Measurements from ENCODE around the gene LRP1B. TPM values are rescaled to one million over a fixed set of nuclear protein-coding genes. Genes with fewer than 3 reads are reported as not detected.
"Not testable (repeated sequence)": the region's sequence is repeated elsewhere in the genome, so short reads cannot be mapped to it uniquely, and the experiment has no call there.

LRP1B gene
- total RNA-seq, 2 donors from 2014 or later = 0.09 to 0.59 TPM

- intact Hi-C loops (cut with DNase I, micrococcal nuclease) = no loop called here
- ATAC-seq (no peak), DNase-seq (no peak)
These were observed 1641.6 kb downstream of the LRP1B start for GRCh38 chr2:140489193-140489592.

DNA sequence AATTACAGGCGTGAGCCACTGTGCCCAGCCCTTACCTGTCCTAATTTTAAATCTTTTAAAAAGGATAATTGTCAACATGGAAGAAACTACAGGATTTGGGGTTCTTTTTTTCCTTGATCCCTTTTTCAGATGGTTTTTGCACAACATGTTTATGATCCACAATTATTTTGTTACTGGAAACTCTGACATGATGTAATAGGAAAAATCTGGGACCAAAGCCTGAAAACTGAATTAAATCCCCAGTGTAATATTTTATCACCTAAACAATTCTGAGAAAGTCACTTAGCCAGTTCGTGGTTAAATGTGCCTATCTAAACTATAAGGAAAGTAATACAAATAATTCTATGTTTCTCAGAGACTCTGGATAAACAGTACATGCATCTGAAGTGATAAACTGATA, 1649.7 kb downstream of the LRP1B start:
- intact Hi-C loops (cut with DNase I, micrococcal nuclease) = no loop called here
- ATAC-seq (no peak), DNase-seq (no peak)

DNA sequence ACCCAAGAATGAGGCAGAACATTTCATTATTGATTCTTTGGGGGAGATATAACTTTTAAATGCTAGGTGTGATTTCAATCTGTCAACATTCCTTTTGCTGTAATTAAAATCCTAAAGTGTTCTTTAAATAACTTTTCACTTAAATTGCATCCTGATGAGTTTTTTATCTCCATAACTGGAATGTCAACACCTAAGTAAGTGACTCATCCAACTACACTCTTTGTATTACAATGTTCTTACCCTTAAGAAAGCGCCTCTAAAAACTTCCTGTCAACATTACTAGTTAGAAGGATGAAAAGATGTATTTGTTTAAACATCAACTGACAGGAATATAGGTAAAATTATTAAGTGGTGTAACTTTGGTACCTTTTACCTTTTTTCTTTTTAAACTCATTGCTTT, 1657.0 kb downstream of the LRP1B start:
- intact Hi-C loops (cut with DNase I, micrococcal nuclease) = no loop called here
- no peak for ATAC-seq
- no peak for DNase-seq

DNA sequence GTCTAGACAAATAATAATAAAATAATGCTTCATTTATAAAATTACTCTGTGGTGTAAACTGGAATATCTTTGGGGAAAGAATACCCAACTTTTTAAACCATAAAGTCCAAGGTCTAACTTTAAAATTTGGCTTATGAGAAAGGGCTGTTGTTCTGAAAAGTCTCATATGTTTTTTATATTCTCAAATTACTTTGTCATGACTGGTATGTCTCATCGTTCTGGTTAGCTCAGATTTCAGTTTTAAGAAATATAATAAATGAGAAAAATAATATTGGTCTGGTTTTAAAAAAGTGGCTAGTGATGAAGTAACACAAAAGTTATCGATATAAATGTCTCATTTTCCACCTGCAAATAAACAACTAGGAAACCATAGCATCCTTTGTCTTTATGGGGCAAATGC, 1658.1 kb downstream of the LRP1B start:
- intact Hi-C loops (cut with DNase I, micrococcal nuclease) = no loop called here
- DNase-seq = no peak
- no peak for ATAC-seq

DNA sequence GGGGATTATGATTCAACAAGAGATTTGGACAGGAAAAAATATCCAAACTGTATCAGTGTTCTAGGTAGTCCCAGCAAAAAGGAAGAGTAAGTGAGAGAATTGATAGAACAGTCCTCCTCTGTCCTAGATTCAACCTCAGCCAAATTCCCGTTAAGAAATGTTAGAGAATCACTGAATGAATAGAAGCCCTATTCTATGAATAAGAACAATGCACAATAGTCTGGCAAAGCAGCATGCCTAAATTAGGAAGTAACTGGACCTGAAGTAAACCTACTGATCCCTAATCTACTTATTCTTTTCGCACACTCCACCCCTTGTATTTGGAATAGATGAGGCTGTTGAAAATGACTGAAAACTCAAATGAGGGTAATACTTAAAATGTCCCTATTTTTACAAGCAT, 1665.5 kb downstream of the LRP1B start:
- intact Hi-C loops (cut with DNase I, micrococcal nuclease) = no loop called here
- no peak for ATAC-seq
- no peak for DNase-seq

GRCh38 chr2:140462990-140463389, 1667.8 kb downstream of the LRP1B start:
- intact Hi-C loops (cut with DNase I, micrococcal nuclease) = no loop called here
- no peak for DNase-seq
- no peak for ATAC-seq

- DNase-seq (no peak), ATAC-seq (no peak)
- intact Hi-C loops (cut with DNase I, micrococcal nuclease) = no loop called here
These were observed 1673.3 kb downstream of the LRP1B start for GRCh38 chr2:140457483-140457882.

- DNase-seq (no peak), ATAC-seq (no peak)
- intact Hi-C loops (cut with DNase I, micrococcal nuclease) = no loop called here
These were observed 1675.5 kb downstream of the LRP1B start for GRCh38 chr2:140455315-140455714.

GRCh38 chr2:140454717-140455116, 1676.1 kb downstream of the LRP1B start:
- DNase-seq (no peak), ATAC-seq (no peak)
- intact Hi-C loops (cut with DNase I, micrococcal nuclease) = no loop called here

DNA sequence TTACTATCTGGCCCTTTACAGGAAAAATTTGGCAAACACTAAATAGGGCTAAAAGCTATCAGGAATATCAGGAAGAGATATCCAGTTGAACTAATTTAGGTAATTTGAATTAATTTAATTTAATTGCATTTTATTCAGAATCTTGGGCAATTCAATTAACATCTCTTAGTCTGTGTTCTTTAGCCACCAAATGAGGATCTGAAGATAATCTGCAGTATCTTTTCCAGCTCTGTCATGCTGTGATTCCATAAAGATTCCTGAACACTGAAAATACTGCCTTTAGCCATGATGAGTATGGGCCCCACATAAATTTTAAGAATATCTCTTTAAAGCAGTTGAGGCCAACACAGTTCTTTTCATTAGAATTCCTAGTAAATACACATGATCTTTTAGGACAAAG, 1679.5 kb downstream of the LRP1B start:
- no peak for DNase-seq
- intact Hi-C loops (cut with DNase I, micrococcal nuclease) = no loop called here
- no peak for ATAC-seq

DNA sequence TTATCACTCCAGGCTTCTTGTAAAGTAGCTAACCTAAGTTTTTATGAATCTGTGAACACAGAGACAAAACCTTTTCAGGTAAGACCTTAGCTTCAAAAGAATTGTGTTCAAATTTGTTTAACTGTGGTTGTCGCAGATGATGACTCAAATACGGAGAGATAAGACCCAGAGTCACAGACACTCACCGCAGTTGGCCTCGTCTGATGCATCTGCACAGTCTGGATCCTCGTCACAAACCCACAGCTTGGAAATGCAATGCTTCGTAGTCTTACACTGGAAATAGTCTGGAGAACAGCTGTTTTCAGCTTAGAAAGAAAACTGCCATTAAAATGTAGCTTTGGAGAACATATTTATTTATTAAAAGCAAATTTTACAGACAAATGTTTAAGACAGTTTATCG, 1688.5 kb downstream of the LRP1B start:
- no peak for DNase-seq
- ATAC-seq = no peak
- intact Hi-C loops (cut with DNase I, micrococcal nuclease) = no loop called here

- ATAC-seq (no peak), DNase-seq (no peak)
- intact Hi-C loops (cut with DNase I, micrococcal nuclease) = no loop called here
These were observed 1690.0 kb downstream of the LRP1B start for GRCh38 chr2:140440815-140441214.

GRCh38 chr2:140436936-140437335, 1693.9 kb downstream of the LRP1B start:
- intact Hi-C loops (cut with DNase I, micrococcal nuclease) = no loop called here
- ATAC-seq = no peak
- DNase-seq = no peak

DNA sequence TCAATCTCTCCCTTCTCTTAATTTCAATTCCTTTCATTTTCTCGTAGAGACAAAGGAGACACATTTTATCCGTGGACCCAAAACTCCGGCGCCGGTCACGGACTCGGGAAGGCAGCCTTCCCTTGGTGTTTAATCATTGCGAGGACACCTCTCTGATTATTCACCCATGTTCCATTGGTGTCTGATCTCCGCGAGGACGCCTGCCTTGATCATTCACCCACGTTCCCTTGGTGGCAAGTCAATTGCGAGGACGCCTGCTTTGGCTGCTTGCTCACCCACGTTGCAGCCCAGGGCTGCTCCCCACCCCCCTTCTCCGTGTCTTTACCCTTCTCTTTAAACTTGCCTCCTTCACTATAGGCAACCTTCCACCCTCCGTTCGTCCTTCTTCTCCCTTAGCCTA, 1703.8 kb downstream of the LRP1B start:
- intact Hi-C loops (cut with DNase I, micrococcal nuclease); DNase-seq; ATAC-seq: not testable (repeated sequence)

- intact Hi-C loops (cut with DNase I, micrococcal nuclease) = no loop called here
These were observed 1706.3 kb downstream of the LRP1B start for GRCh38 chr2:140424471-140424870.

DNA sequence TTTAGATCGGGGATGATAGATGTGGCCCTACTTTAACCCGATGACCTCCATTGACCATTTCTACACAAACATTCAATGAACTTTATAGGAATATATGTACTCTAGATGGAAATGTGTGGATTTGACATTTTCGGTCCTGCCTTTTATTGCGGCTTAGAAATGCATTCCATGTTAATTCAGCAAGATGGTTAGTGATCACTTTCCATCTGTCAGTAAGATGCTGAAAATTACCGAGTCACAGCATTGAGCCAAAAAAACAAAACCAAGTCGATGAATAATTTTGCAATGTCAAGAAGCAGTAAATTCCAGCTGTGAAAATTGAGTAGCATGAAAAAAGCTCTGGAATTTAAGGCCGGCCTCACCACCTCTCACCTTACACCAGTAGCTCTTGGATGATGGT, 1708.1 kb downstream of the LRP1B start:
- DNase-seq = no peak
- ATAC-seq = no peak
- intact Hi-C loops (cut with DNase I, micrococcal nuclease) = no loop called here

More at GRCh38 chr2:140424471-140424870, 1706.3 kb downstream of the LRP1B start:
- ATAC-seq (no peak), DNase-seq (no peak)

DNA sequence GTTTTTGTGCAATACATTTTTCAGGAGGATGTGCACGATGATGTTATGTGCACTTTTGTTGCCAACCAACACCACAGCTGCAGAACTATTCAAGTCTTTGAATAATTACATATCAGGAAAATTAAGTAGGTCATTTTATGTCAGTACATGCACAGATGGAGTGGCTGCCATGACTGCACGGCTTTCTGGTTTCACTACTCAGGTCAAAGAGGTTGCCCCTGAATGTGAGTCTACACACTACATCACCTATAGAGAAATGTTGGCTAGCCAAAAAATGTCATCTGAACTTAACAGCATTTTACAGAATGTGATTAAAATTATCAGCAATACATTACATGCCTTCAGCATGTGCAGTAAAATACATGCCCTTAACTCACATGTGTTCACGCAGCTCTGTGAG, 1713.3 kb downstream of the LRP1B start:
- intact Hi-C loops (cut with DNase I, micrococcal nuclease) = no loop called here
- ATAC-seq = no peak

GRCh38 chr2:140416577-140416976, 1714.2 kb downstream of the LRP1B start:
- no peak for DNase-seq
- no peak for ATAC-seq
- intact Hi-C loops (cut with DNase I, micrococcal nuclease) = no loop called here

More for the DNA sequence above, 1713.3 kb downstream of the LRP1B start:
- no peak for DNase-seq

GRCh38 chr2:140415035-140415434, 1715.8 kb downstream of the LRP1B start:
- intact Hi-C loops (cut with DNase I, micrococcal nuclease); DNase-seq; ATAC-seq: not testable (repeated sequence)

- ATAC-seq (no peak), DNase-seq (no peak)
- intact Hi-C loops (cut with DNase I, micrococcal nuclease) = no loop called here
These were observed 1720.1 kb downstream of the LRP1B start for GRCh38 chr2:140410695-140411094.

- intact Hi-C loops (cut with DNase I, micrococcal nuclease) = no loop called here
- DNase-seq = no peak
- ATAC-seq = no peak
These were observed 1729.8 kb downstream of the LRP1B start for GRCh38 chr2:140401056-140401455.

DNA sequence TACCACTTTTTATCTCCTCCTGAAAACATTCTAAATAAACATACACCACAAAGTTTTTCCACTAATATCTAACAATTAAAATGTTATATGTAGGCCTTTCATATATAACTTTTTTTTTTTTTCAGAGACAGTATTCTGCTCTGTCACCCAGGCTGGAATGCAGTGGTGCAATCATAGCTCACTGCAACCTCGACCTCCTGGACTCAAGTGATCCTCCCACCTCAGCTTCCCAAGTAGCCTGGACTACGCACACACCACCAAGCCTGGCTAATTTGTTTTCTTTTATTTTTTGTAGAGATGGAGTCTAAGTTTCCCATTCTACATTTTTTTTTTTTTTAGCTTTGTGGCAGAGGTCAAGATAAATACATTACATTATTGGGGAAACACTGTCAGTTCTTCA, 1738.0 kb downstream of the LRP1B start:
- ATAC-seq = no peak

More for the DNA sequence above, 1738.0 kb downstream of the LRP1B start:
- DNase-seq = no peak
- intact Hi-C loops (cut with DNase I, micrococcal nuclease) = no loop called here
